Measurements from ENCODE around the gene SCN5A.

SCN5A gene

GRCh38 chr3:38541806-38542205, 107.7 kb downstream of the SCN5A start:
- no peak for DNase-seq (ENCODE audit: low spot score)

GRCh38 chr3:38538773-38539353, 110.6 kb downstream of the SCN5A start:
- DNase-seq (ENCODE audit: low spot score): no peak

- no peak for DNase-seq (ENCODE audit: low spot score)
Measured at GRCh38 chr3:38536671-38537070, 112.8 kb downstream of the SCN5A start.

GRCh38 chr3:38534604-38535003, 114.9 kb downstream of the SCN5A start:
- no peak for DNase-seq (ENCODE audit: low spot score)

GRCh38 chr3:38534180-38534579, 115.3 kb downstream of the SCN5A start:
- no peak for DNase-seq (ENCODE audit: low spot score)

- no peak for DNase-seq (ENCODE audit: low spot score)
Measured at GRCh38 chr3:38533285-38533976, 116.1 kb downstream of the SCN5A start.

- DNase-seq (ENCODE audit: low spot score): no peak
Measured at GRCh38 chr3:38532529-38532928, 117.0 kb downstream of the SCN5A start.

GRCh38 chr3:38528457-38528856, 121.0 kb downstream of the SCN5A start:
- DNase-seq (ENCODE audit: low spot score): no peak

- no peak for DNase-seq (ENCODE audit: low spot score)
Measured at GRCh38 chr3:38526792-38527191, 122.7 kb downstream of the SCN5A start.

- no peak for DNase-seq (ENCODE audit: low spot score)
Measured at GRCh38 chr3:38524141-38524739, 125.2 kb downstream of the SCN5A start.

GRCh38 chr3:38522002-38522401, 127.5 kb downstream of the SCN5A start:
- no peak for DNase-seq (ENCODE audit: low spot score)

- DNase-seq (ENCODE audit: low spot score): peak; percentile 72
Measured at GRCh38 chr3:38521391-38521987, 128.0 kb downstream of the SCN5A start.

GRCh38 chr3:38519651-38520050, 129.8 kb downstream of the SCN5A start:
- peak; percentile 53 for DNase-seq (ENCODE audit: low spot score)

- peak; percentile 8 for DNase-seq (ENCODE audit: low spot score)
Measured at GRCh38 chr3:38519000-38519399, 130.5 kb downstream of the SCN5A start.

- no peak for DNase-seq (ENCODE audit: low spot score)
Measured at GRCh38 chr3:38516669-38517068, 132.8 kb downstream of the SCN5A start.

GRCh38 chr3:38515367-38515766, 134.1 kb downstream of the SCN5A start:
- DNase-seq (ENCODE audit: low spot score): no peak

GRCh38 chr3:38511546-38511945, 137.9 kb downstream of the SCN5A start:
- no peak for DNase-seq (ENCODE audit: low spot score)

GRCh38 chr3:38510631-38511030, 138.9 kb downstream of the SCN5A start:
- DNase-seq (ENCODE audit: low spot score): no peak

- no peak for DNase-seq (ENCODE audit: low spot score)
Measured at GRCh38 chr3:38509732-38510131, 139.8 kb downstream of the SCN5A start.

GRCh38 chr3:38507120-38507519, 142.4 kb downstream of the SCN5A start:
- DNase-seq (ENCODE audit: low spot score): no peak

- DNase-seq (ENCODE audit: low spot score): no peak
Measured at GRCh38 chr3:38500688-38501417, 148.6 kb downstream of the SCN5A start.

Data from CD4-positive, alpha-beta T cell treated with Interleukin-2 at 100 ng/mL for 4 hours (primary cell).